Measurements from ENCODE around the gene GTF2B.
"Not testable (repeated sequence)": the region's sequence is repeated elsewhere in the genome, so short reads cannot be mapped to it uniquely, and the experiment has no call there.

DNA sequence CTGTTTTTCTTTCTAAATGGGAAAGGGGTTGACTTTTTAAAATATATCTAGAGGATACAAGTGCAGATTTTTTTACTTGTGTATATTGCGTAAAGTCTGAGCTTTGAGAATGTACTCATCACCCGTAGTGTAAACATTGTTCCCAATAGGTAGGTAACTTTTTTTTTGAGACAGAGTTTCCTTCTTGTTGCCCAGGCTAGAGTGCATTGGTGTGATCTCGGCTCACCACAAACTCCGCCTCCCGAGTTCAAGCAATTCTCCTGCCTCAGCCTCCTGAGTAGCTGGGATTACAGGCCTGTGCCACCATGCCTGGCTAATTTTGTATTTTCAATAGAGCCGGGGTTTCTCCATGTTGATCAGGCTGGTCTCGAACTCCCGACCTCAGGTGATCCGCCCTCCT lies 20.4 kb upstream of the GTF2B start:
- TF ChIP-seq FOSL1 (tag; conservative IDR thresholded peaks at IDR 0.05); GTF2B (IDR thresholded peaks at IDR 0.05; ENCODE audit: extremely low read depth, insufficient read length); FIP1L1 (IDR thresholded peaks at IDR 0.05; ENCODE audit: low read depth, low read length, poor library complexity, severe bottlenecking); KDM1A (IDR thresholded peaks at IDR 0.05); TOE1 (IDR thresholded peaks at IDR 0.05; ENCODE audit: borderline replicate concordance); TOE1 (CRISPR knock-in tag; IDR thresholded peaks at IDR 0.05; ENCODE audit: borderline replicate concordance, low read depth); JUNB (CRISPR knock-in tag; conservative IDR thresholded peaks at IDR 0.05): not testable (repeated sequence)
- TF ChIP-seq, protein P1, sequence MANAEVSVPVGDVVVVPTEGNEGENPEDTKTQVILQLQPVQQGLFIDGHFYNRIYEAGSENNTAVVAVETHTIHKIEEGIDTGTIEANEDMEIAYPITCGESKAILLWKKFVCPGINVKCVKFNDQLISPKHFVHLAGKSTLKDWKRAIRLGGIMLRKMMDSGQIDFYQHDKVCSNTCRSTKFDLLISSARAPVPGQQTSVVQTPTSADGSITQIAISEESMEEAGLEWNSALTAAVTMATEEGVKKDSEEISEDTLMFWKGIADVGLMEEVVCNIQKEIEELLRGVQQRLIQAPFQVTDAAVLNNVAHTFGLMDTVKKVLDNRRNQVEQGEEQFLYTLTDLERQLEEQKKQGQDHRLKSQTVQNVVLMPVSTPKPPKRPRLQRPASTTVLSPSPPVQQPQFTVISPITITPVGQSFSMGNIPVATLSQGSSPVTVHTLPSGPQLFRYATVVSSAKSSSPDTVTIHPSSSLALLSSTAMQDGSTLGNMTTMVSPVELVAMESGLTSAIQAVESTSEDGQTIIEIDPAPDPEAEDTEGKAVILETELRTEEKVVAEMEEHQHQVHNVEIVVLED (CRISPR knock-in tag; IDR thresholded peaks at IDR 0.05): not testable (repeated sequence)

Data from K562 (cell line).